HG02798 (cell line): ENCODE measurements around the gene L3MBTL4.
A peak's percentile ranks its signal among the peaks of the same experiment; 100 is the strongest.
"Not testable (repeated sequence)": the region's sequence is repeated elsewhere in the genome, so short reads cannot be mapped to it uniquely, and the experiment has no call there.

Experiments used
- ATAC-seq: cut with Tn5 transposase; IDR thresholded peaks from one replicate; pipeline ENCODE4 v1.9.1; 2021; ENCODE audit warnings: mild to moderate bottlenecking; ENCODE audit not compliant: unreplicated experiment, poor library complexity

The L3MBTL4 gene

DNA sequence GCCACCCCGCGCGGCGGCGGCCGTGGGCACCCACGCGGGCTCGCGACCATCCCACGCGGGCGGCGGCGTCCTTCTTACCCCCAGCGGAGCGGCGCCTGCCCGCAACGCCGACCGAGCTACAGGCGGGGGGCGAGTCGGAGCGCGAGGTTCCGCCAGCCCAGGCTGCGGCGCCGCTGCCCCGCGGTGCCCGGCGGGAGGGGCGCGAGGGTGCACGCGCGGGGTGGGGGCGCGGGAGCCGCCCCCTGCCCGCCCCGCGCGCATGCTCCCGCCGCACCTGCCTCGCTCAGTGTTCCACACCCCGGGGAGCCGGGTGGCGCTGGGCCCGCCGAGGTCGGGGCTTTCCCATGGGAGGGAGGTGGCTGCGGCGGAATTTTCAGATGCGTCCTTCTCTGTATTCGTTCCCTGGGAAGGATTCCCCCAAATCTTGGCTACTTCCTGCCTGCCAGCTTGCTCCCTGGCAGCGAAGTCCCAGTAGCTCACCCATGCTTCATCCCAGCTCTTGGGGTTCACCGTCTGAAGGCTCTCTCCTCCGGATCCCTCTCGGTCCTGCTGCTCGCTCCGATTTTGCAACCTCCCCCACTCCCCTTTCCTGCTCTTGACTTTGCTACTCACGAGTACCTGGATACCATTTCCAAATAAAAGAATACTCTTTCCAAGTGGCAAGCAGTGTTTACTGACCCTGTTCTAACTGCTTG lies at the start of gene L3MBTL4:
Gene L3MBTL4, minus strand, starts transcription at position 189 of the 695 bp plus-strand sequence. CDS start 103,286 bp downstream, outside the sequence.
- ATAC-seq, result peak; percentile 73

DNA sequence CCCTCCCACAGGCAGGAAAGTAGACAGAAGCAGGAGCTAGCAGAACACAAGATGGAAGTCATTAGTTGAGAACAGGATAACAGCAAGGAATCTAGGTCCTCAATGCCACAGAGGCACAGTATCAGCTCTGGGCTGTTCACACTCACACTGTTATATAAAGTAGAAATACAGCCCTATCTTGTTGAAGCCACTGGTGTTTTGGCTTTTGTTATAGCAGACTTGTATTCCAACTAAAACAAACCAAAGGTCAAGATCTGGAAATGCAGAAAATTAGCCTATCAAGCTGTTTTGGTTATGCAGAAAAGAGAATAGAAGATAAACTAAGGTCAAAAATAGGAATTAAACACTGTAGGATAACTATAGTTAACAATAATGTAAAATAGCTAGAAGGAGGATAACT lies 37.5 kb upstream of the L3MBTL4 start:
- no peak for ATAC-seq

DNA sequence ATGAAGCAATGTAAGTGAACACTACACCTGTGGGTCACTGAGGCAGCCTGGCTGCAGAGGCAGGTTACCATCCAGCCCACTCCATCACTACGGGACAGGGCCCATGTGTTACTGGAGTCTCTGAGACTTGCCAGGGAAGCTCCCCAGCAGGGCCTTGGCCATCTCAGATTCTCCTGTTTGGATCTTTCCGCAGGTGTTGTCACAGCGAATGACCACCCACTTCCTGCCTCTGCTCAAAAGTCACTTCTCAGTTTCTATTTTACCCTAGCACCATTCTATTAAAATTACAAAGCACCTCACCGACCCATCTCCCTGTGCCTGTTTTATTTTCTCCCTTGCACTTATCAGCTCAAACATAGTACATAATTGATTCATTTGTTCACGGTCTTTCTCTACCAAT lies 34.5 kb upstream of the L3MBTL4 start:
- peak; percentile 73 for ATAC-seq

GRCh38 chr18:6444466-6445228 lies 29.9 kb upstream of the L3MBTL4 start:
- no peak for ATAC-seq

GRCh38 chr18:6441200-6441599 lies 26.5 kb upstream of the L3MBTL4 start:
- no peak for ATAC-seq

DNA sequence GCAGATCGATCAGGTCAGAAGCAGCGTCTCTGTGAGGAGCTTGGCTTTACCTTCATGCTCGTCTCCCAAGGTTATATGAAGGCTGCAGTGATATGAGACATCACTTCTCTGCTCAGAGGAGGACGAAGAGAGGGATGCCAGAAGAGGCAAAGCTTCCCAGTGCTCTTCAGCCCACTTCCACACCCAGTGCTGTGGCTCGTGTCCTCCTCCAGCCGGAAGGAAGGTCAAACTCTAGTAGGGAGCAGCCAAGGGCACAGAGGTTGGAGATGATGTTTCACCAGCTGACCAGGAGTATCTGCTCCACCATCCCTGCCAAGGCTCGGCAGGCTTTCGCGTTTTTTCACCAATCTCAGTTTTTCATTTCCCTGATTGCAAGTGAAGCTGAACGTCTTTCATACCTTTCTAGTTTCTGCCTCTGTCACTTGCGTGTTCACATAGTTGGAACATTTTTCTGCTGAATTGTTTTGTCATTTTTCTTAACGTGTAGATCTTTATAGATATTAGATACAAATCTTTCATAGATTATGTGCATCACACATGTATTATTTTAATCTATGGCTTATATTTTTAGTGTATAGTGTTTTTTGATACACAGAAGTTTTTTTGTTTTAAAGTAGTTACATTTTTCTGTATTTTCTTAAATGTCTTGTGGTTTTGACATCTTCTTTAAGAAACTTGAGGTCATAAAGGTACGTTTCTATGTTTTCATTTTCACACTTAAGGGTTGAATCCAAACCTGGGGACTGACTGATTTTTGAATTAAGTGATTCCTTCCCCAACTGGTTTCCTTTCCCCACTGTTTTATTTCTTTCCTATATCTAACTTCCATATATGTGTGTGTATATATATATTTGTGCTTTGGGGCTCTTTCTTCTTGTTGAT lies 23.5 kb upstream of the L3MBTL4 start:
- ATAC-seq, result no peak

DNA sequence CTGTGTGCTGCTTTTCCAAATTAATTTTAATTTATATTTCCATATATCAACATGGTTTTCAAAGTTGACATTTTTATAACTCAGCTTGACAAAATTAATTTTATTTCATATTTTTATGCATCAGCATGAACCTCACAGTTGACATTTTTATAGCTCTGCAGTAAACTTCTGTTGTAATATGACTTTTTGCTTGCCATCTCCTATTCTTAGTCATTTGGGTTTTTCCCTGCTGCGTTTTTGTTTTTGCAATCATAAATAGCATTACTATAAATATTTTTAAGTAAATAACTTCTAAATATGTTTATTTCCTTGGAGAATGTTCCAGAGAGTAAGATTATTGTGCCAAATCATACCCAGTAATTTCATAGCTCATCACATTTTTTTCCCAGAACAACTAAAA lies 21.0 kb upstream of the L3MBTL4 start:
- ATAC-seq, result no peak

GRCh38 chr18:6434987-6435709 lies 20.4 kb upstream of the L3MBTL4 start:
- ATAC-seq, result no peak

DNA sequence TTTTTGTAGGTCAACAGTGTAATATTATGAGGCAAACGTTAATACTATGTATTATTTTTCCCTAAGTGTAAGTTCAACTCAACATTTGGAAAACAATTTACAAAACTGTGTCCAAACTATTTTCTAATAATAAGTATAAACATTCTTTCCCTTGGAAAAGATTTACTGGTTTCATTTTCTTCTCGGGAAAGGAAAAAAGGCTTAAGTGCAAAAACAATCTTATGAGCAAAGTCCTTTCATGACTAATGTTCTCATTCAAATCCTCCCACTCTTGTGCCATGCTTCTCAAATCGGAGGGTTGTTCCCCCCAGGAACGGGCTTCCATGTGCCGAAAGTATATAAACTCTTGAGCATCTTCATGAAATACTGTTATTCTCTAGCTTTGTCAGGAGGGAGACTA lies 19.8 kb upstream of the L3MBTL4 start:
- no peak for ATAC-seq

- ATAC-seq, result no peak
Observed at GRCh38 chr18:6431659-6432318, 17.1 kb upstream of the L3MBTL4 start.

DNA sequence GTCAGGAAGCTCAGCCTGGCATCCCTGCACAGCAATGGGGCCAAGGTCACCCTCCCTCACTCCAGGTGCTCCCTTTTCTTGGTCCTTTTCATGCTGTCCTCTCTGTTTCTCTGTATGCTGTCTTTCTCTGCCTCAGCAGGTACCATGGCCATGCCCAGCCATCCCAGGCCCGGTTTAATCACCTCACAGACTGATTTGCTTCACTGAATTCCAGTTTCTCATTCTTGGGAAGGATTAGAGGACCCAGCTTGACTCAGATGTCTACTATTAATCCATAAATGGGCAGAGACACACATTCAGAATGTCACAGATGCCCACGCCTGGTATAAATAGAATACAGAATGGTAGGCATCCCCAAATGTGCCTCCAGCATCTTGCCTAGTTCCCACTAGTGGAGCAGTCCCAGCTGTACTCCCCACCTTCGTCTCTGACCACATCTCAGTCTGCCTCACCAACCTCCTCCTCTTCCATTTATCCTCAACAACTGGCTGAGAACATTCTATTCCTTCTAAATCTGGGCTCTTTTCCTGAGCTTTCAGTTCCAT lies 14.2 kb upstream of the L3MBTL4 start:
- ATAC-seq, result no peak

DNA sequence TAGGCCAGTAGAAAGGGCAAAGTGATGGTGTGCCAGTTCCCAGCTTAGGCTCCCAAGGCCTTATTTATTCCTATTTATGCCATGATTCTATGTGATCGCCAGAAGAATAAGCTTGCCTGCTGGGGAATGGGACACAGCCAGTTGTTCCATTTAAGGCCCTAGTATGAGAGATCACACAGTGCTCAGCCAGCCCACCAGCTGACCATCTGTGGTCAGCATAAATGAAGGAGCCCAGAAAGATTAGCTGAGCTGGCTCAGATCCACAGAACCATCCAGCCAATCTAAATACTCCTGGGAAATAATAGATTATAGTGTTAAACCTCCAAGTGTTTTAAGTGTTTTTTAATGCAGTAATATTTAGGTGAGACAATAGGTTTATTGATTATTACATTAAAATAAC lies 12.6 kb upstream of the L3MBTL4 start:
- no peak for ATAC-seq

DNA sequence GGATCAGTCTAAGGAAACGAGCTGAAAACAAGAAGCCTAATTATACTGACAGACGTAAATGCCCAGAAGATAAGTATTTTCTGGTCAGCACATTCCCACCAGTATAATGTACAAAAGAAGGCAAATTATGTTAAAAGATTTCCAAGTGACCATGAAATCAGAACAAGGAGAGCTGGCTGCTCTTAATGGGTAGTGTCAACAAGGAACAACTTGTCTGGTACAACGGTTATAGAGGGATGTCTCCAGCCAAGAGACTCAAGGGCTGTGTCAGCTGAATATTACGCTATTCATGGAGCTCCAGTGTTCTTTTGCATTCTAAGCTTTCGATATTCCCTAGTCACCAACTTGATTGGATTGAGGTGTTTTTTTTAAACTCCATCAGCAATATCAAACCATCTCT lies 8.6 kb upstream of the L3MBTL4 start:
- no peak for ATAC-seq

- peak; percentile 91 for ATAC-seq
Observed at GRCh38 chr18:6414118-6414722, 491 bp downstream of the L3MBTL4 start.

DNA sequence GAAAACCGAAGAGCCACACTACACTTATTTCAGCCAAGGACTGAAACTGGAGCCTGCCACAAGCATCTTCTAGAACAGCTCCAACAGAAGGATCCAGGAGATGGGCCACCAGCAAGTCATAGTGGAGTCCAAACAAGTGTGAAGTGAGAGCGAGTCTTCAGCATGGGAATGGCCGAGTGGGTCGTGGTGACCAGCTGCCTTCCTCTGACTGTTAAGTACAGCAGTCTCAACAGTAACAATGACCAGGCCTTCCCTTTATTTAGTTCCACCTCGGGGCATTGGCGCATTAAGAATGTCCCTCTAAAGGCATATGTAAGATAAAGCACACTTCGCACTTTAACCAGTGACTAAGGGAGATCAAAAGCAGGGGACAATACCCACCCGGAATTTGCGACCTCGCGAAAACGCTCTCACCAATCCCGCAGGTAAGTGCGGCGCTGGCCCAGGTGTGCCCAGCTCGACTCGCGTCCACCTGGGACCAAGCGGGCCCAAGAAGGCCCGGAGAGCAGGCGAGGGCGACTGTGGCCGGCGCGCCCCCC lies 1.1 kb downstream of the L3MBTL4 start:
- no peak for ATAC-seq

DNA sequence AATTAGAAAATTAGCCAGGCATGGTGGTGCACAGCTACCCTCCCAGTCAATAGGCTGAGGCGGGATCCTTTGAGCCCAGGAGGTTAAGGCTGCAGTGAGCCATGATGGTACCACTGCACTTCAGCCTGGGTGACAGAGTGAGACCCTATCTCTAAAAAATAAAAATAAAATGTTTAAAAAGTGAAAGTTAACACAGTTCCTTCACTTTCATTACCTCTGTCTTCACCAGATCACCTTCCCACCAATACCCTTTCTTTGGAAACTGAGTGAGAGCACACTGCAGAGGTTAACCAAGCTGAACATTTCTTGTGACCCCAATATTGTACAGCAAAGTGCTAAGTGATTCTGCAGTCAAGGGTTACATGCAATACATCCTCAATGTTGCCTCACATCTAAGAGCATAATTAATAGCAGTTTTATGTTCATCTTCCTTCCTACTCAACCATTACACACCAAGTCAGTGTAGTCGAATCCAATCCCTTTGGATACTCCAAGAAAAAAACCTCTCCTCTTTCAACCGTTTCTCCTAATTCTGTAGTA lies 1.7 kb downstream of the L3MBTL4 start:
- no peak for ATAC-seq

DNA sequence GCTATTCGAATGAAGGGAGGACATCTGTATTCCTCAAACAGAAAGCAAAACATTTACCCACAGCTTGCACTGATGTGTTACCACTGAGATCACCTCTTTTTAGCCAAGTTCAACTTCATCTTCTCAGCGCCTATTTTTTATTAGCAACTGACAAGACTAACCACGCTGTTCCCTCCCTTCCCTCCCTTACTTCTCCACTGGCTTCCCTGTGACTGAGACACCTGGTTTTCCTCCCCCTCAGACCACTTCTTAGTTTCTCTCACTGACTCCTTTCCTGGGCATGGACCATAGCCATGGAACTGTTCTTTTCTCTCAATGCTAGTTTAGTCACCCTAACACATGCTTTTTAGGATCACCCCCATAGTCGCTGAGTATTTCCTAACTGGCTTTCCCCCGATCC lies 3.3 kb downstream of the L3MBTL4 start:
- no peak for ATAC-seq

- ATAC-seq, result no peak
Observed at GRCh38 chr18:6409933-6410332, 4.8 kb downstream of the L3MBTL4 start.

- ATAC-seq, result not testable (repeated sequence)
Observed at GRCh38 chr18:6408543-6408942, 6.2 kb downstream of the L3MBTL4 start.
